Stimulated activated CD8-positive, alpha-beta memory T cell treated with anti-CD3 and anti-CD28 coated beads, Interleukin-2, amount 100 ng/mL, for 48 hours (primary cell): Measurements from ENCODE around the gene THOC7.

Experiments
- DNase-seq, 2 donors: peaks; one replicate each; pipeline ENCODE4 v3.0.0-alpha.2; 2020; ENCODE audit warnings: low read depth in 2 of 2

Gene THOC7

DNA sequence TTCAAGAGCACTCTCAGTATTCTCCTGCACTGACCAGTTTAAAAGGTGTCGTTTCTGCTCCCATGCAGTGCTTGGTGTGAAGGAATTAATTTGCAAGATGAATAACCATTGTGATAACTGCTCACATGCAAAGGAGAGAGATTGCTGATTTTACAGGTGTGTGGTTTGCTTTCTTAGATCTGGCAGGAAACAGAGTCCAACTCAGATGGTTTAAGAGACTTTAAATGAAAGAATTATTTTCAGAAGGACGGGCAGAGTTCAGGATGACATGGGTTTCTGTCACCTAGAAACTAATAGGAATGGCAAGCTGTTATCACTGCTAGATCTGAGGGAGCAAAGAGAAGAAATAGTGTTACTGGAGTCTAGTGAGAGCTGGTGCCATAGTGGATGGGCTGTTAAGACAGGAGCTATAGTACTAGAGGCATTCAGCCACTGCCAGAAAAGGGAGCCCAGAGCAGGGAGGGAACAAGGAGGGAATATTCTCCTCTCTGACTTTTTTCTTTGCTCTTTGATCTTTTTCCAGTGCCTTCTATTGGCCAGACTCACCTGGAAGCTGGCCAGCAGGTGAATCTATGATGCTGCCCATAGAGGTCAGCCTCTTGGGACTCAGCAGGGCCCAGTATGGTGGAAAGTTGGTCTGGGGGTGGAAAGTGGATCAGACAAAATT, 14.9 kb upstream of the THOC7 start:
- DNase-seq = no peak

DNA sequence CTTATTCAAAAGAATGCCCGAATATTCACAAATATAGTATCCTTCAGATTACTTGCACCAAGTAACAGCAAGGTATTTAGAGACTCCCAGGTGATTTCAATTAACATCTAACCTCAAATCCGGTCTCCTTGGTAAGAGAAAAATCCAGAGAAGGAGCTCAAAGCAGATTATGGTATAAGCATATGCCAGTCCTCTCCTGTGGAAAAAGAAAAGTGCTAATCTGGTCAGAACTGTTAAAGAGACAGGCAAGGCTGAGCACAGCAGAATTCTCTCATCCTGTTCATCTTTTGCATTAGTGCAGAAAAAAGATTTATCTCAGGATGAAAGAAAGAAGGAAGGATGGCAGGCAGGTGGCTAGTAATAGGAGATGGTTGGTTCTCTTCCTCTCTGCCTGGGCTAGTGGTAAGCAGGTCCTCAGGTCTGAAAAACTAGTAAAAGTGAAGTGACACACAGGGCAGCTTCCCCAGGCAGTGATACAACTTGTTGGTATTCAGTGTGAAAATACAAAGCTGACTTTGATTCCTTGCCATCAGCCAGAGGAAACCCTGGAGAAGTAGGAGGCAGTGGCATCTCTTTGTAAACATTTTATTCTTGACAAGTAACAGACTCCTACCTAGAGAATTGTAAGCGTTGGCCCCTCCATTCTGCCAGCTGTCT, 14.3 kb upstream of the THOC7 start:
- DNase-seq = no peak

GRCh38 chr3:63876260-63876659, 12.7 kb upstream of the THOC7 start:
- no peak for DNase-seq

GRCh38 chr3:63875510-63875909, 11.9 kb upstream of the THOC7 start:
- no peak for DNase-seq

DNA sequence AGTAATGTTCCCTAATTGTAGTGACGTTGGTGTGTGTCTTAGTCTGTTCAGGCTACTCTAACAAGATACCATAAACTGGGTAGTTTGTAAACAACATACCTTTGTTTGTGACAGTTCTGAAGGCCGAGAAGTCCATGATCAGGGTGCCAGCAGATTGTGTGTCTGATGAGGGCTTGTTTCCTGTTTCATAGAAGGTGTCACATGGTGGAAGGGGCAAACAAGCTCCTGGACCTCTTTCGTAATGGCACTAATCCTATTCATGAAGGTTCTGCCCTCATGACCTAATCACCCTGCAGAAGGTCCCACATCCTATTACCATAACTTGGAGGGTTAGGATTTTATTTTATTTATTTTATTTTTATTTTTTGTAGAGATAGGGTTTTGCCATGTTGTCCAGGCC, 11.2 kb upstream of the THOC7 start:
- DNase-seq = no peak

DNA sequence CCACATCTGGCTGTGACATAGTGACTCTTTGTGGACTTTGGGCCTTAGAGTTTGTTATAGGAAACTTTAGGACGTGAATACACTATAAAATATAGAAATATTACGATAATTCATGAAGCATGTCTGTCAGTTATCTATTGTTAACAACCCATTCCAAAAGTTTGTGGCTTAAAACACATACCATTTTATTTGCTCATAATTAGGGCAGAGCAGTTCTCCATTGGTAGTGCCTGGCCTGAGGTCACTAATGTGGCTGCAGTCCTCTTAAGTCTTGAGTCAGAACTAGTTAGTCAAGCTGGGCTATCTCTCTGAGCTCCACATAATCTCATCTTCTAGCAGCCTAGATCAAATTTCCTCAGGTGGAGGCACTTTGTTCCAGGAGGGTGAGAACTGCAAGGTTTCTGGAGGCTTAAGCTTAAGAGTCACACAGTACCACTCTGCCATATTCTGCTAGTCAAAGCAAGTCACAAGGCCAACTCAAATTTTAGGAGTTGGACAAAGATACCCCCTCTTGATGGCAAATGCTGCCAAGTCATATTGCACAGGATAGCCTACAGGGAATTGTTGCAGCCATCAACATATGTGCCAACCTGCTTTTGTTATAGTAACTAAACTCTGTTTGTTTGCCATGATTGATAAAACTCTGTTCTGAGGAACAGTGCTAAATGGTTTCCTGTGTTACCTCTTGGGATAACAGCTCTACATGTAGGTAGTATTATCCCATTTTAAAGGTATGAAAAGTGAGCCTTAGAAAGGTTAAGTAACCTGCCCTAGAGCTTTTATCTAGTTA, 8.7 kb upstream of the THOC7 start:
- no peak for DNase-seq

DNA sequence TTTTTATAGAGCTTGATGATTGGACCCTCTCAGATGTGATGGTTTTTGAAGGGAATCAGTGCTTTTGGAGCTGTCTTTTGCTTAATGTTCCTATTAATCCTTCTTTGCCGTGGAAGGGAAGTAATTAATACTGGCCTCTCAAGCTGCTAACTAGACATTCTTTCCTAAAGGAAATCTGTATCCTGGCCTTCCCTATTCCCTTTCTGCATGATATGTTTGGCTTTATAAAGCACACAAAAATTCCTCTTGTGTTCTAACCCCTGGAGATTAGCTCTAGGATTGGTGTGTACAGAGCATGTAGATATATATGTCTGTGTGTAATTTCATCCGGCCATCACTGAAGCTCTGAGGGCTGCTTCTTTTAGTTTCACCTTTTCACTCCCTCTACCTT, 7.0 kb upstream of the THOC7 start:
- no peak for DNase-seq

DNA sequence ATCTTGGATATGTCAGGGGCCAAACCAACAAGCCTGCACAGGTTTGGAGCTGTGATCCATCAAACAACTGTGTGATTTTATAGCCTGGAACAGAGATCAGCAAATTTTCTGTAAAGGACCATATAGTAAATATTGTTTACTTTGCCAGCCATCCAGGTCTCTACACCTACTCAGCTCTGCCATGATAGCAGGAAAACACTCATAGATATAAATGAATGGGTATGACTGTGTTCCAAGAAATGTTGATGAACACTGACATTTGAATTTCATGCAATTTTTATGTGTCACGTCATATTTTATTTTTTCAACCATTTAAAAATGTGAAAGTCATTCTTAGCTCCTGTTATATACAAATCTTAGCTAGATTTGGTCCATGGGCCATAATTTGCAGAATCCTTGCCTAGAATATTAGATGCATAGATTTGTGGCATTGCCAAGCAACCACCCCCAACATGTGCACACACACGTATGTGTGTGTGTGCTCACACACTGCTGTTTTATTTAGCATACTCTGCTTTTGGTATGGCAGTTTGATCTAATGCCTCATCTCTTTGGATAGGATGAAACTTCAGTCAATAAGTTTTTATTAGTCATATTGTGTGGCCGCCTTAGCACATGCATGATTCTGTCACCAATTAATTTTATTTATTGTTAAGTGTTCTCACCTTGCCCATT, 6.5 kb upstream of the THOC7 start:
- no peak for DNase-seq

GRCh38 chr3:63867225-63867624, 3.6 kb upstream of the THOC7 start:
- DNase-seq = no peak

DNA sequence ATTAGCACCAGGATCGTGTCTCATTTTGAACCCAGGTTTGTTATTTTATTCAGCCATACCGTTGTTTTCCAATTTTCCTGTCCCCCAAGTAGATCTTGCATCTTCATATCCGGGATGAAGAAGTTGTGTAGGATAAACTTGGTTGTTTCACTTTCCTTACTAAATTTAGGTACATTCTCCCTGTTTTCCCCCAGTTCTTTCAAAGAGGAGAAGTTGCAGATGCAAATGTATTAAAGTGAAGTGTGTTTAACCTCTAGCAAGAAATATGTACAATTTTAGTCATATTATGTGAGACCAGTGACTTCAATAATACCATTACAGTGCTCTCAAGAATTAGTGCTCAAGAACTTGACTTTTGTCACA, 1.3 kb upstream of the THOC7 start:
- DNase-seq = no peak

DNA sequence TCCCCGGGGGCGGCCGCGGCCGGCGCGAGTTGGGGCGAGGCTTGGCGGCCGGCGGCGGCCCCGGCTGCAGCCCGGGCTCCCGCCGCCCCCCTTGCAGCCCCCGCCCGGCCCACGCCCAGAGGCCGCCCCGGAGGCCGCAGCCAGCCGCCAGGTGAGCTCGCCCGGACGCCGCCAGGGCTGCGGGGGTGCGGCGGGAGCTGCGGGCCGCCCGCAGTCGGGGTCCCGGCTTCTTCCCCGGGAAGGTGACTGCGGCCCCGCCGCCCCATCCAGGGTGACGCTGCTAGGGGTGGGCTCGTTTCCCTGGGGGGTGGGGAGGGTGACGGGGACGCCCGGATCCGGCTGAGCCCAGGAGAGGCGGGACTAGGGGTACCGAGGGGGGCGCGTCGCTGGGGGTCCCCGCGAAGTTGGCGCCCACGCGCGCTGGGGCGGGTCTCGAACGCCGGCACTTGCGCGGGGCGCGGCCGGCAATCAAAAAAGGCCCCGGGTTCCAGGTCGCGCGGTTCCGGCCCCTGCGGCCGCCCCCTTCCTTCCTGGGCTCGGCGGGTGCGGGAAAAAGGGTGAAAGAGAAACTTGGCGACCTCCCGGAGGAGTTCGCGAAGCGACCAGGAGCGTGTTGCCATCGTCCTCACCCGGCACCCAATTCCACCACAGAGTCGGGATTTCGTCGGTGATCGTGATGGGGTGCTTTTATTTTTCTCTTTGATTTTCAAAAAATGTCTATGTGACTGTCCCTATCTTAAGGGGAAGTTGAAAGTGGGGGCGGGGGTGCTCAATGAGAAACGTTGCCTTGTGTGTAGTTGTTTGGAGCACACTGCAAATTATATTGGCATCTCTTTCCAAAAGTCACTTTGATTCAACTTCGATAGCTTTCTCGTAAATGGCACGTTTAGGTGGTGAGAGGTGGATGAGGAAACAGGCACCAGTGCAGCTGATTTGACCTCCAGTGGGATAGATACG, 681 bp upstream of the THOC7 start:
- peak; percentile 39 to 55 for DNase-seq

DNA sequence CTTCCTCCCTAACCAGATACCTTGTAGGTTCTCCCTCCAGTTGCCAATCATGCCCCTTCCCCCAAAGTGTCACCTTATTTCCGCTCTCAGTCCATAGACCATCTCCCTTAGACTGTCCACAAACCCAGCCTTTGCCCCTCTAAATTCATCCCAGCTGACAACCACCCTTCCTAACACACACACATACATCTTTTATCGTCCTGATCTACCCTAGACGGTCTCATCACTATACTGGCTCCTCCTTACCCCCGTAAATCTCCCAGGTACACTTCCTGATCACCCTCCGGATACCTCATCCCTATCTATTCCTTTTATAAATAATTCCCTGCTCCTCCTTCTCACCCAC, 828 bp downstream of the THOC7 start:
- DNase-seq = no peak

DNA sequence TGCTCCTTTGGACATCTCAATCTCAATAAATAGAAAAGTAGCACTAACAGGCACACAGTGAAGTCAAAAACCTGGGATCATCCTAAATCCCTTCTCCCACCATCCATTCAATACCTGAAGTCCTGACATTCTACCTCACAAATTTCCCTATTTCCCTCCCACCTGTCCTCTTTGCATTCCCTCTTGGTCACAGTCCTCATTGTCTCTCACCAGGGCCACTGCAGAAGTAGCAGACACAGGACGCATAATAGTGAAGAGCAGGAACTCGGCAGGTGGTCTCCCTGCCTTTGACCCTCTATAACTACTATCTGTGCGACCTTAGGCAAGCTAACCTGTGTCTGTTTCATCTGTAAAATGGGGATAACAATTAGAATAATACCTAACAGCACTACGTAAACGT, 2.3 kb downstream of the THOC7 start:
- DNase-seq = no peak

DNA sequence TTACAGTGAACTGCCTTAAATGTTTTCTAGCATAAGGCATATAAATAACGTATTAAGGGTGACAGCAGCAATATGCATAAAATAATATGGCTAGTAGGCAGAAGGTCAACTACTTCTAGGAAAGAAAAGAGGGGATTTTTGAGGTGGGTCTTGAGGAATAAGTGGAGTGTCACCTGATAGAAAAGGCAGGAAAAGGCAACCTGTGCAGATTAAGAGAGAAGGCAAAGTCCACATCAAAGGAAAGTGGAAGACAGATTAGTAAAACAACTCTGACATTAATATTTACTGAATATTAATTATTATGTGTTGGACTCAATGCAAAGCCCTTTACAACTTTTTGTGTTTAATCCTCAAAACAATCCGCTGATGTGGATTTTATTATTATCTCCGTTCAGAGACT, 2.8 kb downstream of the THOC7 start:
- no peak for DNase-seq

- DNase-seq = no peak
Observed at GRCh38 chr3:63857311-63857710, 6.3 kb downstream of the THOC7 start.

DNA sequence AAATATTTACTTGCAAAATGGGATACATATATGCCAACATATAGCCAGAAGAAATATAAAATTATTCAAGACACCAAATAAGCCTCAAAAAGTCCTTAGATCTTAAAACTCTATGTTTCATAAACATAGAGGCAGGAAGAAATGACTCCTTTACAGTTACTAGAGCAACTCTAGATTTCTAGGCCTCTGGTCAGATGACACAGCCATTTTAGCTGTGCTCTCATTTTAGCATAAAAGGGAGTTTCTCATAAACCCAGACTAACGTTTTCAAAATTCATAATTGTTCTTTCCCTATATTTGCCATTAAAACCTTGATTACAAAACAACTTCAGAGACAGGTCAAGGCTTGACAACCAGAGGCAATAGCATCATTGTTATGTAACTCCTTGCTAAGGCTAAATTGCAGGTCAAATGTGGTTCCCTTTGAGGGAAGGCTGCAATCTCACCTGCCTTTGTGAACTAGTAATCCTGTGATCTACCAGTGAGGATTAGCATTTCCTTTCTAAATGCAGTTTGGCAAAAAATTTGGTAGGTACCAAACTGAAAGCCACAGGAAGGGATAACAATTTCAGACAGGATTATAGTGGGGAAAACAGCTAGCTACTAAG, 8.2 kb downstream of the THOC7 start:
- no peak for DNase-seq

GRCh38 chr3:63853106-63853505, 10.5 kb downstream of the THOC7 start:
- no peak for DNase-seq

DNA sequence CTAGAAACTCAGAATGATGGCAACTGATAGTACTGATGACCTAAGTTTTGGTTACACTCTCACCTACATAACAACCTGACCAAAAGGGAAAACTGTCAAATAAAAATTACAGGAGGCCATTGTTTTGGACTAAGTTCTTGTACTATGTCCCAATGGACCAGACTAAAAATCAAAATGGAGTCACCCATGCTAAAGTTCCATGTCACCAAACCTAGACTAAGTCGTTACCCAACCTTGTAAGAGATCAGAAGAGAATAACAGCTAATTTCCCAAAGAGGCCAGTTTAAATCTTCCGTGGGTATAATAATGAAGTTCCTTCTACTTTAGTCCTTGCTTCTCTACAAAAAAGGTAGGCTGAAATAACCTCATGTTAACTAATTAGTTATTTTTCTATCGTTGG, 12.3 kb downstream of the THOC7 start:
- no peak for DNase-seq

GRCh38 chr3:63849175-63849574, 14.4 kb downstream of the THOC7 start:
- DNase-seq = no peak

GRCh38 chr3:63847718-63848450, 15.7 kb downstream of the THOC7 start:
- no peak for DNase-seq
